SK-N-SH (cell line): ENCODE results near the gene RALGDS.

Experiments
- CHD2 ChIP-seq: fragments of 150-350 bp; IDR thresholded peaks from 2 replicates; pipeline ENCODE4 v1.6.1; 2018; ENCODE audit warnings: low read length; ENCODE audit not compliant: partially characterized antibody
- EP300 ChIP-seq, 2 experiments: IDR thresholded peaks; 2 replicates each; pipeline versions ENCODE4 v1.4.0 to v1.6.1; 2012; ENCODE audit warnings: borderline replicate concordance in 1 of 2, low read depth in 1 of 2, low read length in 1 of 2
- EZH2phosphoT487 ChIP-seq: fragments of 200-600 bp; sonication (generic); IDR thresholded peaks from 2 replicates; pipeline ENCODE4 v1.6.1; 2017; ENCODE audit warnings: low read depth, mixed run types, mild to moderate bottlenecking, antibody characterized with exemption, moderate library complexity, borderline replicate concordance
- POLR2AphosphoS5 ChIP-seq: IDR thresholded peaks from 2 replicates; pipeline ENCODE4 v1.6.1; 2012; ENCODE audit warnings: low read depth, low read length
- TF ChIP-seq, protein P1 (sequence below): fragments of 200-600 bp; sonication (generic); IDR thresholded peaks from 2 replicates; pipeline ENCODE4 v1.6.1; 2017; ENCODE audit warnings: antibody characterized with exemption, mild to moderate bottlenecking, moderate library complexity
- TF ChIP-seq, protein P2 (sequence below): IDR thresholded peaks from 2 replicates; pipeline ENCODE4; 2012
- TF ChIP-seq, protein P3 (sequence below): IDR thresholded peaks from 2 replicates; pipeline ENCODE4 v1.4.0; 2012; ENCODE audit warnings: low read depth
- TF ChIP-seq, protein P4 (sequence below): fragments of 150-350 bp; IDR thresholded peaks from 2 replicates; pipeline ENCODE4 v1.6.1; 2017; ENCODE audit warnings: antibody characterized with exemption, low read length, low read depth, borderline replicate concordance
- TF ChIP-seq, protein P5 (sequence below): IDR thresholded peaks from 2 replicates; pipeline ENCODE4 v1.4.0; 2012; ENCODE audit warnings: low read depth, borderline replicate concordance
- TF ChIP-seq, protein P6 (sequence below): IDR thresholded peaks from 2 replicates; pipeline ENCODE4 v1.6.1; 2012; ENCODE audit warnings: mild to moderate bottlenecking, low read depth, low read length, moderate library complexity

DNA sequence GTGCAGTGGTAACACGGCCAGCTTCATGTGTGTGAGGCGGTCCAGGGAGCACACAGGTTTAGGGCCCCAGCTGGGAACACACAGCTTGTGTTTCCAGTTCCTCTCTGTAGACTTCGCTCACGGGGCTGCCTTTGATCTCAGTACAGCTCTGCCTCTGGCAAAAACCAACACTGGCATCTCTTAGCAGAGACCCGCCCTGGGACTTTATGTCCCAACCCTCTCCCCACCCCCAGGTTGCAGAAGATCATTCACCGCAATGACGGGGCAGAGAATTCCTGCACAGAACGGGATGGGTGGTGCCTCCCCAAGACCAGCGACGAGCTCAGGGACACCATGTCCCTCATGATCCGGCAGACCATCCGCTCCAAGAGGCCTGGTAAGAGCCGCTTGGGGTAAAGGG, 64.5 kb downstream of the RALGDS start:
- TF ChIP-seq, protein P1, sequence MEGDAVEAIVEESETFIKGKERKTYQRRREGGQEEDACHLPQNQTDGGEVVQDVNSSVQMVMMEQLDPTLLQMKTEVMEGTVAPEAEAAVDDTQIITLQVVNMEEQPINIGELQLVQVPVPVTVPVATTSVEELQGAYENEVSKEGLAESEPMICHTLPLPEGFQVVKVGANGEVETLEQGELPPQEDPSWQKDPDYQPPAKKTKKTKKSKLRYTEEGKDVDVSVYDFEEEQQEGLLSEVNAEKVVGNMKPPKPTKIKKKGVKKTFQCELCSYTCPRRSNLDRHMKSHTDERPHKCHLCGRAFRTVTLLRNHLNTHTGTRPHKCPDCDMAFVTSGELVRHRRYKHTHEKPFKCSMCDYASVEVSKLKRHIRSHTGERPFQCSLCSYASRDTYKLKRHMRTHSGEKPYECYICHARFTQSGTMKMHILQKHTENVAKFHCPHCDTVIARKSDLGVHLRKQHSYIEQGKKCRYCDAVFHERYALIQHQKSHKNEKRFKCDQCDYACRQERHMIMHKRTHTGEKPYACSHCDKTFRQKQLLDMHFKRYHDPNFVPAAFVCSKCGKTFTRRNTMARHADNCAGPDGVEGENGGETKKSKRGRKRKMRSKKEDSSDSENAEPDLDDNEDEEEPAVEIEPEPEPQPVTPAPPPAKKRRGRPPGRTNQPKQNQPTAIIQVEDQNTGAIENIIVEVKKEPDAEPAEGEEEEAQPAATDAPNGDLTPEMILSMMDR: no peak
- TF ChIP-seq EP300 (IDR thresholded peaks at IDR 0.05; ENCODE audit: borderline replicate concordance in 1 of 2, low read depth in 1 of 2, low read length in 1 of 2) (no peak), EZH2phosphoT487 (no peak), CHD2 (no peak), POLR2AphosphoS5 (no peak)
- TF ChIP-seq, protein P2, sequence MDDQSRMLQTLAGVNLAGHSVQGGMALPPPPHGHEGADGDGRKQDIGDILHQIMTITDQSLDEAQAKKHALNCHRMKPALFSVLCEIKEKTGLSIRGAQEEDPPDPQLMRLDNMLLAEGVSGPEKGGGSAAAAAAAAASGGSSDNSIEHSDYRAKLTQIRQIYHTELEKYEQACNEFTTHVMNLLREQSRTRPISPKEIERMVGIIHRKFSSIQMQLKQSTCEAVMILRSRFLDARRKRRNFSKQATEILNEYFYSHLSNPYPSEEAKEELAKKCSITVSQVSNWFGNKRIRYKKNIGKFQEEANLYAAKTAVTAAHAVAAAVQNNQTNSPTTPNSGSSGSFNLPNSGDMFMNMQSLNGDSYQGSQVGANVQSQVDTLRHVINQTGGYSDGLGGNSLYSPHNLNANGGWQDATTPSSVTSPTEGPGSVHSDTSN: no peak
- TF ChIP-seq, protein P3, sequence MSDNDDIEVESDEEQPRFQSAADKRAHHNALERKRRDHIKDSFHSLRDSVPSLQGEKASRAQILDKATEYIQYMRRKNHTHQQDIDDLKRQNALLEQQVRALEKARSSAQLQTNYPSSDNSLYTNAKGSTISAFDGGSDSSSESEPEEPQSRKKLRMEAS: no peak
- TF ChIP-seq, protein P4, sequence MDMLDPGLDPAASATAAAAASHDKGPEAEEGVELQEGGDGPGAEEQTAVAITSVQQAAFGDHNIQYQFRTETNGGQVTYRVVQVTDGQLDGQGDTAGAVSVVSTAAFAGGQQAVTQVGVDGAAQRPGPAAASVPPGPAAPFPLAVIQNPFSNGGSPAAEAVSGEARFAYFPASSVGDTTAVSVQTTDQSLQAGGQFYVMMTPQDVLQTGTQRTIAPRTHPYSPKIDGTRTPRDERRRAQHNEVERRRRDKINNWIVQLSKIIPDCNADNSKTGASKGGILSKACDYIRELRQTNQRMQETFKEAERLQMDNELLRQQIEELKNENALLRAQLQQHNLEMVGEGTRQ: no peak
- TF ChIP-seq, protein P5, sequence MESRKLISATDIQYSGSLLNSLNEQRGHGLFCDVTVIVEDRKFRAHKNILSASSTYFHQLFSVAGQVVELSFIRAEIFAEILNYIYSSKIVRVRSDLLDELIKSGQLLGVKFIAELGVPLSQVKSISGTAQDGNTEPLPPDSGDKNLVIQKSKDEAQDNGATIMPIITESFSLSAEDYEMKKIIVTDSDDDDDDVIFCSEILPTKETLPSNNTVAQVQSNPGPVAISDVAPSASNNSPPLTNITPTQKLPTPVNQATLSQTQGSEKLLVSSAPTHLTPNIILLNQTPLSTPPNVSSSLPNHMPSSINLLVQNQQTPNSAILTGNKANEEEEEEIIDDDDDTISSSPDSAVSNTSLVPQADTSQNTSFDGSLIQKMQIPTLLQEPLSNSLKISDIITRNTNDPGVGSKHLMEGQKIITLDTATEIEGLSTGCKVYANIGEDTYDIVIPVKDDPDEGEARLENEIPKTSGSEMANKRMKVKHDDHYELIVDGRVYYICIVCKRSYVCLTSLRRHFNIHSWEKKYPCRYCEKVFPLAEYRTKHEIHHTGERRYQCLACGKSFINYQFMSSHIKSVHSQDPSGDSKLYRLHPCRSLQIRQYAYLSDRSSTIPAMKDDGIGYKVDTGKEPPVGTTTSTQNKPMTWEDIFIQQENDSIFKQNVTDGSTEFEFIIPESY: no peak
- TF ChIP-seq, protein P6, sequence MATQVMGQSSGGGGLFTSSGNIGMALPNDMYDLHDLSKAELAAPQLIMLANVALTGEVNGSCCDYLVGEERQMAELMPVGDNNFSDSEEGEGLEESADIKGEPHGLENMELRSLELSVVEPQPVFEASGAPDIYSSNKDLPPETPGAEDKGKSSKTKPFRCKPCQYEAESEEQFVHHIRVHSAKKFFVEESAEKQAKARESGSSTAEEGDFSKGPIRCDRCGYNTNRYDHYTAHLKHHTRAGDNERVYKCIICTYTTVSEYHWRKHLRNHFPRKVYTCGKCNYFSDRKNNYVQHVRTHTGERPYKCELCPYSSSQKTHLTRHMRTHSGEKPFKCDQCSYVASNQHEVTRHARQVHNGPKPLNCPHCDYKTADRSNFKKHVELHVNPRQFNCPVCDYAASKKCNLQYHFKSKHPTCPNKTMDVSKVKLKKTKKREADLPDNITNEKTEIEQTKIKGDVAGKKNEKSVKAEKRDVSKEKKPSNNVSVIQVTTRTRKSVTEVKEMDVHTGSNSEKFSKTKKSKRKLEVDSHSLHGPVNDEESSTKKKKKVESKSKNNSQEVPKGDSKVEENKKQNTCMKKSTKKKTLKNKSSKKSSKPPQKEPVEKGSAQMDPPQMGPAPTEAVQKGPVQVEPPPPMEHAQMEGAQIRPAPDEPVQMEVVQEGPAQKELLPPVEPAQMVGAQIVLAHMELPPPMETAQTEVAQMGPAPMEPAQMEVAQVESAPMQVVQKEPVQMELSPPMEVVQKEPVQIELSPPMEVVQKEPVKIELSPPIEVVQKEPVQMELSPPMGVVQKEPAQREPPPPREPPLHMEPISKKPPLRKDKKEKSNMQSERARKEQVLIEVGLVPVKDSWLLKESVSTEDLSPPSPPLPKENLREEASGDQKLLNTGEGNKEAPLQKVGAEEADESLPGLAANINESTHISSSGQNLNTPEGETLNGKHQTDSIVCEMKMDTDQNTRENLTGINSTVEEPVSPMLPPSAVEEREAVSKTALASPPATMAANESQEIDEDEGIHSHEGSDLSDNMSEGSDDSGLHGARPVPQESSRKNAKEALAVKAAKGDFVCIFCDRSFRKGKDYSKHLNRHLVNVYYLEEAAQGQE: no peak
